Measurements from ENCODE around the gene DHRS7.

- no peak for TF ChIP-seq POLR2A (IDR thresholded peaks at IDR 0.05; ENCODE audit: low read depth, low read length)
- TF ChIP-seq TAF1 (IDR thresholded peaks at IDR 0.05; ENCODE audit: borderline replicate concordance, low read depth, low read length) = no peak
Observed at GRCh38 chr14:60116181-60116580, 49.0 kb downstream of the DHRS7 start.

Measured in GM12892 (cell line).